Kidney epithelial cell (primary cell): ENCODE results near the gene EBI3. TPM values are rescaled to one million over a fixed set of nuclear protein-coding genes. Genes with fewer than 3 reads are reported as not detected.
A peak's percentile ranks its signal among the peaks of the same experiment; 100 is the strongest.

Source experiments
- DNase-seq: peaks from one replicate; pipeline ENCODE4 v3.0.0-alpha.2; 2010; ENCODE audit warnings: low read depth
- H3K27me3 ChIP-seq: 2 replicates; pipeline ENCODE4 v1.6.0; 2011; ENCODE audit warnings: low read length; ENCODE audit not compliant: control insufficient read depth, insufficient read depth
- H3K36me3 ChIP-seq: 2 replicates; pipeline ENCODE4 v1.5.1; 2011; ENCODE audit warnings: low read length; ENCODE audit not compliant: control insufficient read depth, insufficient read depth
- H3K4me3 ChIP-seq: 2 replicates; pipeline ENCODE4 v1.5.1; 2011; ENCODE audit warnings: low read depth, mild to moderate bottlenecking, control low read depth, low read length
- CTCF ChIP-seq: IDR thresholded peaks from 2 replicates; pipeline ENCODE4 v1.5.1; 2011; ENCODE audit warnings: mild to moderate bottlenecking, moderate library complexity, low read length, control low read depth, inconsistent platforms; ENCODE audit not compliant: insufficient read depth, poor library complexity, severe bottlenecking
- total RNA-seq: library from RNA; depleted of rRNA; stranded (reverse); fragments of >200 nt; gene quantifications from 2 replicates; pipeline ENCODE4 v1.2.3, GENCODE V29; 2015

Gene EBI3
- total RNA-seq, result 2.5 and 3.9 TPM in 2 replicates

DNA sequence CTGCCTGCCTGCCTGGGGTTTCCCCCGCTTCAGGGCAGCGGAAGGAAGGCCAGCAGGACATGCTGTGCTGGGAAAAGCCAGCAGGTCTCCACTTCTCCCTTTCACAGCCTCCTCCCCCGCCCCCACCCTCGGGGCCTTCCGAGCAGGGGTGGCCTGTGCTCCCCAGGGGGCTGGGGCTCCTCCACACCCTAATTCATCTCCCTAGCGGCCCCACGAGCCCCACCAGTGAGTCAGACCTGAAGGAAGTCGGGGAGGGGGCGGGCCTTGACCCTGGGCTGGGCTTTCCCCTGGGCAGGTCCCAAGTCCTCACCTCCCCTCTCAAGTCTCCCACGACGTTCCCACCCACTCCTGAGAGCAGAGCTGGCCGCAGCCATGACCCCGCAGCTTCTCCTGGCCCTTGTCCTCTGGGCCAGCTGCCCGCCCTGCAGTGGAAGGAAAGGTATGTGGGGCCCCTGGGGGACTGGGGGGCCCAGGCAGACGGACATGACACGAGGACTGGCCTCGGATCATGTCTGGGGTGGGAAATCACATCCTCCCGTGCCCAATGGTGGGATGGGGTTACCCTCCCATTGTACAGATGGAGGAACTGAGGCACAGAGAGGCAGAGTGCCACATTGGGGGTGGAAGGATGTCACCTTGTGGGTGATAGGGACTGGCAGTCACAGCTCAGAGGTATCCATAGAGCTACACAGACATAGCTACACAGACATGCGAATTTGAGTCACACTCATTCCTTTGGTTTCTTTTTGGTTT lies at the start of gene EBI3:
Gene EBI3 (plus strand): TSS at position 345 of the 753 bp plus-strand sequence. CDS start 28 bp downstream, at position 373.
- H3K4me3 ChIP-seq, result no peak within 1 kb of the TSS
- no peak for DNase-seq
- peaks cover 3% of the 10 kb centered on the region for H3K27me3 ChIP-seq
- H3K36me3 ChIP-seq, result no peaks in the 10 kb centered on the region
- TF ChIP-seq CTCF, result no peak

- Histone ChIP-seq H3K4me3 (no peak overlapping the region), H3K36me3 (no peaks in the 10 kb centered on the region), H3K27me3 (peaks cover 4% of the 10 kb centered on the region)
- TF ChIP-seq CTCF, result no peak
- no peak for DNase-seq
Observed at GRCh38 chr19:4181053-4181508, 48.2 kb upstream of the EBI3 start.

- Histone ChIP-seq H3K36me3 (no peaks in the 10 kb centered on the region), H3K27me3 (peaks cover 4% of the 10 kb centered on the region), H3K4me3 (peak within 1 kb of the TSS; percentile 95)
- no peak for TF ChIP-seq CTCF
- peak; percentile 68 for DNase-seq
Observed at GRCh38 chr19:4182084-4182810, 47.1 kb upstream of the EBI3 start, which contains the start of the genes ANKRD24 and SIRT6. ANKRD24 (plus strand) TSS chr19:4182689; CDS start chr19:4186426, 3,737 bp downstream. SIRT6 (minus strand) TSS chr19:4182563; CDS start chr19:4182539, 24 bp downstream.

DNA sequence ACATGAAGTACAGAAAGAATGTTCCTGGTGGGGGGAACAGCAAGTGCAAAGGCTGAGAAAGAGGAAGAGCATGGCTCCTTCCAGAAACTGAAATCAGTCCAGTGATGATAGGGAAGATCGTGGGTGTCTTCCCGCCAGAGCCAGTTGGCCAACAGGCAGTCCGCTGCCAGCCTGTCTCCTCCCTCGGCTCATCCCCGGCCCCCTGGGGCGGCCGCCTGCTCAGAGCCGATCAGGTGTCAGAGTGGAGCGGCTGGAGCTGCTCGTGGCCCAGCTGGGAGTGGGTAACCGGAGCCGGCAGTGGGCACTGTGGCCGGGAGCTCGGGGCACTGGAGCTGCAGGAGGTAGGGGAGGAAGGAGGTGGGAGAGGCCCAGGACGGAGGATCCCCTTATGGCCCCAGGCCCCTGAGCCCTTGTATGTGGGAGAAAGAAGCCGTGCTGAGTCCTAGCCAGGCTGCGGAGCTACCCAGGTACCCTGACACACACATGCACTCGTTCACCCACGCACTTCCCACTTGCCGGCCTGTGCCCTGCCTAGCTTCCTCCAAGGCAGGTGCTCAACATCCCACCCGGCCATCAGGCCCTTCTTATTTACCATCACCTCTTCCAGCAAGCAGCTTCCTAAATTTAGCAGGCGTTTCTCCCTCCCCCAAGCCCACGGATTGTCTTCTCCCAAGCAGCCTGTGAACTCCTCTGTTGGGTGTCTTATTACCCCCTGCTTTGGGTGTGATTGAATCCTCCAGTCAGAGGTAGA lies 45.2 kb upstream of the EBI3 start:
- no peak for TF ChIP-seq CTCF
- Histone ChIP-seq H3K4me3 (no peak overlapping the region), H3K27me3 (peaks cover 4% of the 10 kb centered on the region), H3K36me3 (no peaks in the 10 kb centered on the region)
- no peak for DNase-seq

DNA sequence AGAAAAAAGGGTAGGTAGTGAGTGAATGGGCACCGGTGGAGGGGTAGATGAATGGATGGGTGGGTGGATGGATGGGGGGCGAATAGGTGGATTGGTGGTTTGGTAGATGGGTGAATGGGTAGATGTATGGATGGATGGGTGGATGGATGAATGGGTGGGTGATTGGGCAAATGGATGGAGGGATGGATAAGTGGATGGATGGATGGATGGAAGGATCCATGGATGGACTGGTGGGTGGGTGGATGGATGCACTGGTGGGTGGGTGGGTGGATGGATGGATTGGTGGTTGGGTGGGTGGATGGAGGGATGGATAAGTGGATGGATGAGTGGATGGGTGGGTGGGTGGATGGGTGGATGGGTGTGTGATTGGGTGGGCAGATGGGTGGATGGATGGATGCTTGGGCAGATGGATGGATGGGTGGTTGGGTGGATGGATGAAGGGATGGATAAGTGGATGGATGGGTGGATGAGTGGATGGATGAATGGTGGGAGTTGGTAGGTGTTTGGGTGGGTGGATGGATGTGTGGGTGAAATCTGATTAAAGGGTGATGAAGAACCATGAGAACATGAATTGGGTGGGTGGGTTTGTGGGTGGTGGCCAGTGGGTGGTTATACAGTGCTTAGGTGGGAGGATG lies 44.5 kb upstream of the EBI3 start:
- Histone ChIP-seq H3K36me3 (no peaks in the 10 kb centered on the region), H3K4me3 (no peak overlapping the region), H3K27me3 (peaks cover 4% of the 10 kb centered on the region)
- no peak for TF ChIP-seq CTCF
- no peak for DNase-seq
